Coronary artery (tissue), 2 donors: ENCODE results near the gene ARHGDIA.

Experiments
- DNase-seq: peaks from one replicate; pipeline ENCODE4 v3.0.0-alpha.2; 2017; ENCODE audit warnings: low spot score
- H3K27ac ChIP-seq, 2 donors: fragments of 200-600 bp; sonication (generic); one replicate each; pipeline ENCODE4 v1.5.1; 2016 to 2019
- H3K4me3 ChIP-seq: fragments of 200-600 bp; sonication (generic); 2 replicates; pipeline ENCODE4 v1.5.1; 2016; ENCODE audit warnings: mild to moderate bottlenecking, moderate library complexity
- CTCF ChIP-seq: fragments of 200-600 bp; sonication (generic); IDR thresholded peaks from one replicate; pipeline ENCODE4 v1.5.1; 2019; ENCODE audit warnings: antibody characterized with exemption

The ARHGDIA gene

DNA sequence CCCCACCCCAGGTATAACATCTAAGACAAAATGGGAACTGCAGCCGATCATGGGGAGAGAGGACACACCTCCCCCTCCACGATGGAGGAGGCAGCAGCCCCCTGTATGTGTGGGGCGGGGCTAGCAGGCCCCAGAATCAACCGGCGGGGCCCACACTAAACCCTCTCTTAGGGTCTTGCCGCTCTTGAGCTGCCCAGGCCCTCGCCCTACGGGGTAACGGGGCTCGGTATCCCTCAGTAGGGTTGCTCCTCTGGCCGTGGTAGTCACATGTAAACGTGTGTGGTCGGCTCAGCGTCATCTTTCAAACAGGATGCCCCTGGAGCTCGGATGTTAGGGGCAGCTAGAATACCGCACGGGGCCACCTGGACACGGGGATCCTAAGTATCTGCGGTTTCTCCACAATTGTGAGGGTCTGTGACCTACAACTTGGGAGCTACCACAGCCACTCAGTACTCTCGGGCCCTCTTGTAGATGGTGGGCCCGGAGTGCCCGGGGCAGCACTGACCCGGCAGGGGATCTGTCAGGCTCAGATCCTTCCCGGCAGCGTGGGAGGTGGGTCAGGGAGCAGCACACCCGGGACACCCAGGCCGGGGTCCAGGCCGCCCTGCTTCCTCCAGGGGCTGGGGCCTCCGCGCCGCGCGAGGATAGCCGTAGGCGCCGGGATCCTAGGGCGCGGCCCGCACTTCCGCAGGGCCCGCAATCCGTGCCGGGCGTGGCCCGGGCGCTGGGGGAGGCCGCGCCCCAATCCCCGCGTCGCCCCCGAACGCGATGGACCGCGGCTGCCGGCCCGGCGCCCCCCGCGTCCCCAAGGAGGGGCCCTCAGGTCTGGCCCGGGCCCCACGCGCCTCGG is 781 bp downstream of the ARHGDIA start:
- no peak for TF ChIP-seq CTCF
- DNase-seq = no peak
- Histone ChIP-seq H3K27ac (peak overlapping the region; percentile 83 to 100), H3K4me3 (peak overlapping the region; percentile 90)

GRCh38 chr17:81869221-81870130 is 1.7 kb downstream of the ARHGDIA start:
- Histone ChIP-seq H3K27ac (peak overlapping the region; percentile 83 to 100), H3K4me3 (peak overlapping the region; percentile 90)
- peak; percentile 72 for TF ChIP-seq CTCF
- DNase-seq = no peak

DNA sequence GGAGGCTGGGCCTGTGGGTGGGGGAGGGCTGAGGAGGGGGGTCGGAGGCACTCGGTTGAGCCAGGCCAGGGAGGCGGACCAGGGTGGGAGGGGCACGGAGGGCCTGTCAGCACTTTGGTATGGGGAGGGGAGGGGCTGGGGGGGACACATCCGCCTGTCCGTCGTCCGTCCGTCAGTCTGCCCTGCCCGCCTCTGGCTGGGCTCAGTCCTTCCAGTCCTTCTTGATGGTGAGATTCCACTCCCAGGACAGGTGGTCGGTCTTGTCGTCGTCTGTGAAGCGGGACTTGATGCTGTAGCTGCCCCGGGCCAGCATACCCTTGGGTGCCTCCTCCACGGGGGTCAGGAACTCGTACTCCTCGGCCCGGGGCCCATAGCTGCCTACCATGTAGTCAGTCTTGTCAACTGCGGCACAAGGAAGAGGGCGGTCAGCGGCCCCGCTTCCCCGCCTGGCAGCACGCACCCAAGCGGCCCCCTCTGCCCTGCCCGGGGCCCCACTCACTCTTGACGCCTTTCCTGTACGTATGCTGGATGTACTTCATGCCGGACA is 2.4 kb downstream of the ARHGDIA start:
- no peak for TF ChIP-seq CTCF
- H3K4me3 ChIP-seq = peak overlapping the region; percentile 90
- peak overlapping the region; percentile 83 to 100 for H3K27ac ChIP-seq
- DNase-seq = no peak

DNA sequence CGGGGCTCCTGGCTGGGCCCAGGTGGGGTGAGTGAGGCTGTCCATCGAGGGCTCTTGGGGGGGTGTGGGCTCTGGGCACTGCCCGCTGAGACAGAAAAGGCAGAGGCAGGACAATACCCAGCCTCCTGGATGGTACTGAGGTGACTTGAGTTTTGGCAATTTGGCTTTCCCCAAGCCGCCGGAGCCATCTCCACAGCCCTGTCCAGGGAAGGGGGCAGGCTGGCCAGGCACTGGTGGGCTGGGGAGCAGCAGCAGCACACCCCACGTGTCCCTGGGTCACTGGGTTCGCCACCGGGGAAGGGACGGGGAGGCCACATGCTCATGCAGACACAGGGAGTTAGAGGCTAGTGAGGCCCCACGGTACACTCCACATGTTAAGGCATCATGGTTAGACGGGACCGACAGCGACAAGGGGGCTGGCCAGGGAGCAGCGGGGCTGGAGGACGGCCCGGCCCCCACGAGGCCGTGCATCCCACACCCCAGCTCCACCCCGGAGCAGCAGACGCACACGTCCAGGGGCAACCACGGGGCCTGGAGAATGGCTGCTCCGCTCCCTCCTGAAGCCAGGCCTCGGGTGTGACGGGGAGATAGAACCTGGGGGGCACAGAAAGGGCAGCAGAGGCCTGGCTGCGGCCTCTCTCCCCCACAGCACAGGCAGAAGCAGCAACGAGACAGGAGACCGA is 3.0 kb downstream of the ARHGDIA start:
- Histone ChIP-seq H3K27ac (peak overlapping the region; percentile 83 to 100), H3K4me3 (no peak overlapping the region)
- DNase-seq = no peak
- no peak for TF ChIP-seq CTCF

DNA sequence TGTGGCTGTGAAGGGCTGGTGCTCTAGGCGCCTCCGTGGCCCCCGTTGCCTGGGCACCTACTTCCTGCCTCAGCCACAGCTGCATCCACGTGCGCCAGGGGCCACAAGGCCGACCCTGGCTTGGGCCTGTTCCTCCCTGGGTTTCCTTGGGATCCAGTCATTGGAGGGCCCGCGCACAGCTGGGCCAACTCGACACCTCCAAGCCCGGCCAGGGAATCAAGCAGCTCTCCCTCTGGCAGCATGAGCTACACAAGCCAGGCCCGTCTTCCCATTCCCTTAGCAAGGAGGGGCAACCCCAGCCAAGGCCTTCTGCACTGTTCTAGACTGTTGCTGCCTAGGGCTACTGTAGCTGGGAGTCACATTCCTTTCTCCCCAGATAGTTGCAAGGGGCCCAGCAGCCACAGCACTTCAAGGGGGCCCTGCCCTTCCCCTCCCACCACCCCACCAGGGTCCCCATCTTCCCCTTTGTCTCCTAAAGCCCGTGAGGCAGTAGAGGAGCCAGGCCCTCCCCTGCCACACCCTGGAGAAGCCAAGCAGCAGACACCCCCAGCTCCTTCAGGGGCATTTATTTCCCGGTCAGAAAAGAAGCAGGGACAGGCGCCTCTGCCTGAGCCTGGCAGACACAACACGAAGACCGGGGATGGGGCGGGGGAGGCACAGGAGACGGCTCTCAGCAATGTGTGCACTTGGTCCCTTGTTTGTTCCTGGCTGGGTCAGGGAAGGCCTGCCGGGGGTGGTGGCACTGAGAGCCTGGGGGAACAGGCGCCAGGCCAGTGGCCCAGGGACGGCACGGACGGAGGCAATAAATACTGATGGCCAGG is 3.8 kb downstream of the ARHGDIA start:
- TF ChIP-seq CTCF = no peak
- DNase-seq = no peak
- H3K27ac ChIP-seq = peak overlapping the region; percentile 7 to 100
- H3K4me3 ChIP-seq = no peak overlapping the region
